HG02938 (cell line): ENCODE data around the gene INTS4.
"Not testable (repeated sequence)": the region's sequence is repeated elsewhere in the genome, so short reads cannot be mapped to it uniquely, and the experiment has no call there.

Experiments used
- ATAC-seq: cut with Tn5 transposase; IDR thresholded peaks from one replicate; pipeline ENCODE4 v1.9.1; 2021; ENCODE audit warnings: mild to moderate bottlenecking, moderate library complexity; ENCODE audit not compliant: unreplicated experiment

Gene INTS4

GRCh38 chr11:77994434-77995362 is at the start of gene INTS4:
Gene INTS4 (minus strand): TSS chr11:77994668. CDS start chr11:77994643, 25 bp downstream.
- ATAC-seq: peak; percentile 99

GRCh38 chr11:78041843-78042440 is 47.5 kb upstream of the INTS4 start:
- no peak for ATAC-seq

GRCh38 chr11:78041380-78041719 is 46.9 kb upstream of the INTS4 start:
- ATAC-seq: not testable (repeated sequence)

- ATAC-seq: no peak
Measured at GRCh38 chr11:78040691-78041379, 46.4 kb upstream of the INTS4 start.

GRCh38 chr11:78039919-78040671 is 45.6 kb upstream of the INTS4 start:
- peak; percentile 72 for ATAC-seq

GRCh38 chr11:78039391-78039918 is 45.0 kb upstream of the INTS4 start:
- peak; percentile 29 for ATAC-seq

GRCh38 chr11:78038697-78039313 is 44.3 kb upstream of the INTS4 start:
- ATAC-seq: no peak

- no peak for ATAC-seq
Measured at GRCh38 chr11:78037825-78038620, 43.6 kb upstream of the INTS4 start.

- no peak for ATAC-seq
Measured at GRCh38 chr11:78037056-78037455, 42.6 kb upstream of the INTS4 start.

GRCh38 chr11:78036313-78036712 is 41.8 kb upstream of the INTS4 start:
- no peak for ATAC-seq

- ATAC-seq: no peak
Measured at GRCh38 chr11:78034623-78035022, 40.2 kb upstream of the INTS4 start.

- ATAC-seq: no peak
Measured at GRCh38 chr11:78033040-78033439, 38.6 kb upstream of the INTS4 start.

- no peak for ATAC-seq
Measured at GRCh38 chr11:78032090-78032489, 37.6 kb upstream of the INTS4 start.

GRCh38 chr11:78031629-78032028 is 37.2 kb upstream of the INTS4 start:
- peak; percentile 86 for ATAC-seq

GRCh38 chr11:78030429-78031325 is 36.2 kb upstream of the INTS4 start:
- ATAC-seq: no peak

GRCh38 chr11:78028423-78028822 is 34.0 kb upstream of the INTS4 start:
- ATAC-seq: not testable (repeated sequence)

GRCh38 chr11:78027759-78028158 is 33.3 kb upstream of the INTS4 start:
- no peak for ATAC-seq

GRCh38 chr11:78025378-78025777 is 30.9 kb upstream of the INTS4 start:
- ATAC-seq: no peak
